T-cell (primary cell): Measurements from ENCODE around the gene ZFHX3. TPM values are rescaled to one million over a fixed set of nuclear protein-coding genes. Genes with fewer than 3 reads are reported as not detected.

ENCODE experiments used
- ATAC-seq, 4 experiments: fragments of 200-7000 bp in 3 of 4; fragments of 150-1000 bp in 1 of 4; cut with Tn5 transposase; replicated peaks in 1 of 4; 1 replicate in 3 of 4; 2 replicates in 1 of 4; pipeline ENCODE4 v1.10.0; 2021; ENCODE audit warnings: moderate library complexity in 3 of 4, mild to moderate bottlenecking in 2 of 4, moderate number of reproducible peaks in 1 of 4
- CTCF ChIA-PET, 2 donors: fragments of 300-600 bp; sonication (Branson Sonifier 250); formaldehyde crosslinking; loops; one replicate each; lab custom pipeline; 2022; ENCODE audit warnings: antibody characterized with exemption in 2 of 2; lab: Charles Lee
- POLR2A ChIA-PET, 2 donors: fragments of 300-600 bp; sonication (Branson Sonifier 250); formaldehyde crosslinking; loops; one replicate each; lab custom pipeline; 2022; ENCODE audit warnings: antibody characterized with exemption in 2 of 2; lab: Charles Lee
- DNase-seq, 35 experiments: peaks; one replicate each; pipeline versions ENCODE4 v3.0.0 to v3.0.0-alpha.2; 2013 to 2023
- H3K27ac ChIP-seq: one replicate; pipeline ENCODE4 v1.5.1; 2013; ENCODE audit warnings: low read length
- H3K27me3 ChIP-seq, 2 experiments: replicated peaks in 1 of 2; 1 replicate in 1 of 2; 2 replicates in 1 of 2; pipeline versions ENCODE4 v1.6.1 to v1.7.0; 2013; ENCODE audit warnings: low read length in 1 of 2, mixed read lengths in 1 of 2; ENCODE audit not compliant: control insufficient read depth in 2 of 2, insufficient read depth in 2 of 2; ENCODE audit errors: extremely low read depth in 1 of 2
- H3K36me3 ChIP-seq, 2 donors: 1 replicate in 1 of 2; 2 replicates in 1 of 2; pipeline versions ENCODE4 v1.6.1 to v1.7.0; 2013; ENCODE audit warnings: low read length in 1 of 2; ENCODE audit not compliant: control insufficient read depth in 2 of 2, insufficient read depth in 1 of 2; ENCODE audit errors: extremely low read depth in 1 of 2
- H3K4me1 ChIP-seq, 2 experiments: 1 replicate in 1 of 2; 2 replicates in 1 of 2; pipeline versions ENCODE4 v1.6.1 to v1.7.0; 2013; ENCODE audit warnings: low read length in 2 of 2, mixed read lengths in 1 of 2; ENCODE audit not compliant: insufficient read depth in 2 of 2, control insufficient read depth in 1 of 2; ENCODE audit errors: extremely low read depth in 1 of 2
- H3K4me3 ChIP-seq, 2 donors: 1 replicate in 1 of 2; 2 replicates in 1 of 2; pipeline versions ENCODE4 v1.5.1 to v1.7.0; 2013; ENCODE audit warnings: mild to moderate bottlenecking in 2 of 2, low read length in 1 of 2, moderate library complexity in 1 of 2; ENCODE audit not compliant: control insufficient read depth in 1 of 2; ENCODE audit errors: extremely low read depth in 1 of 2
- H3K9me3 ChIP-seq: 2 replicates; pipeline ENCODE4 v1.7.0; 2013
- H3K27ac Mint-ChIP-seq, 2 donors: one replicate each; pipeline ENCODE4 v1.8.0; 2020 to 2021; ENCODE audit warnings: mild to moderate bottlenecking in 2 of 2, mixed read lengths in 2 of 2
- H3K27me3 Mint-ChIP-seq, 2 donors: one replicate each; pipeline ENCODE4 v1.8.0; 2021 to 2022; ENCODE audit warnings: mixed read lengths in 2 of 2
- H3K36me3 Mint-ChIP-seq: one replicate; pipeline ENCODE4 v1.8.0; 2021; ENCODE audit warnings: mixed read lengths
- H3K4me1 Mint-ChIP-seq, 3 donors: one replicate each; pipeline ENCODE4 v1.8.0; 2020 to 2022; ENCODE audit warnings: mixed read lengths in 3 of 3, mild to moderate bottlenecking in 1 of 3
- H3K4me3 Mint-ChIP-seq, 3 donors: one replicate each; pipeline ENCODE4 v1.8.0; 2020 to 2022; ENCODE audit warnings: mild to moderate bottlenecking in 3 of 3, mixed read lengths in 3 of 3, moderate library complexity in 3 of 3
- H3K9me3 Mint-ChIP-seq, 3 donors: one replicate each; pipeline ENCODE4 v1.8.0; 2020 to 2022; ENCODE audit warnings: mixed read lengths in 3 of 3
- WGBS: methylation state at CpG from one replicate; pipeline ENCODE4 v1.1.5; 2013; ENCODE audit warnings: missing lambda C conversion rate; ENCODE audit not compliant: insufficient coverage; 5-methylcytosine and 5-hydroxymethylcytosine counted together
- total RNA-seq, 35 experiments: library from RNA in 6 of 35; stranded (reverse) in 6 of 35; fragments of 120-200 nt in 1 of 35; gene quantifications; one replicate each; pipeline versions ENCODE4 v1.2.1 to v1.2.4 and lab custom pipeline; 2013 to 2026

Gene ZFHX3, protein sequence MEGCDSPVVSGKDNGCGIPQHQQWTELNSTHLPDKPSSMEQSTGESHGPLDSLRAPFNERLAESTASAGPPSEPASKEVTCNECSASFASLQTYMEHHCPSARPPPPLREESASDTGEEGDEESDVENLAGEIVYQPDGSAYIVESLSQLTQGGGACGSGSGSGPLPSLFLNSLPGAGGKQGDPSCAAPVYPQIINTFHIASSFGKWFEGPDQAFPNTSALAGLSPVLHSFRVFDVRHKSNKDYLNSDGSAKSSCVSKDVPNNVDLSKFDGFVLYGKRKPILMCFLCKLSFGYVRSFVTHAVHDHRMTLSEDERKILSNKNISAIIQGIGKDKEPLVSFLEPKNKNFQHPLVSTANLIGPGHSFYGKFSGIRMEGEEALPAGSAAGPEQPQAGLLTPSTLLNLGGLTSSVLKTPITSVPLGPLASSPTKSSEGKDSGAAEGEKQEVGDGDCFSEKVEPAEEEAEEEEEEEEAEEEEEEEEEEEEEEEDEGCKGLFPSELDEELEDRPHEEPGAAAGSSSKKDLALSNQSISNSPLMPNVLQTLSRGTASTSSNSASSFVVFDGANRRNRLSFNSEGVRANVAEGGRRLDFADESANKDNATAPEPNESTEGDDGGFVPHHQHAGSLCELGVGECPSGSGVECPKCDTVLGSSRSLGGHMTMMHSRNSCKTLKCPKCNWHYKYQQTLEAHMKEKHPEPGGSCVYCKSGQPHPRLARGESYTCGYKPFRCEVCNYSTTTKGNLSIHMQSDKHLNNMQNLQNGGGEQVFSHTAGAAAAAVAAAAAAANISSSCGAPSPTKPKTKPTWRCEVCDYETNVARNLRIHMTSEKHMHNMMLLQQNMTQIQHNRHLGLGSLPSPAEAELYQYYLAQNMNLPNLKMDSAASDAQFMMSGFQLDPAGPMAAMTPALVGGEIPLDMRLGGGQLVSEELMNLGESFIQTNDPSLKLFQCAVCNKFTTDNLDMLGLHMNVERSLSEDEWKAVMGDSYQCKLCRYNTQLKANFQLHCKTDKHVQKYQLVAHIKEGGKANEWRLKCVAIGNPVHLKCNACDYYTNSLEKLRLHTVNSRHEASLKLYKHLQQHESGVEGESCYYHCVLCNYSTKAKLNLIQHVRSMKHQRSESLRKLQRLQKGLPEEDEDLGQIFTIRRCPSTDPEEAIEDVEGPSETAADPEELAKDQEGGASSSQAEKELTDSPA (N-terminal part only)
- total RNA-seq (1 to 10 TPM in 3 of 5 donors, under 1 TPM in 2; 0.35 to 2.1 (median 1.0) TPM), total RNA-seq (lab: John Stamatoyannopoulos, UW) (0.27 to 4.6 (median 1.7) reads per million in 29 experiments)
- total RNA-seq (2013): 0.18 TPM

DNA sequence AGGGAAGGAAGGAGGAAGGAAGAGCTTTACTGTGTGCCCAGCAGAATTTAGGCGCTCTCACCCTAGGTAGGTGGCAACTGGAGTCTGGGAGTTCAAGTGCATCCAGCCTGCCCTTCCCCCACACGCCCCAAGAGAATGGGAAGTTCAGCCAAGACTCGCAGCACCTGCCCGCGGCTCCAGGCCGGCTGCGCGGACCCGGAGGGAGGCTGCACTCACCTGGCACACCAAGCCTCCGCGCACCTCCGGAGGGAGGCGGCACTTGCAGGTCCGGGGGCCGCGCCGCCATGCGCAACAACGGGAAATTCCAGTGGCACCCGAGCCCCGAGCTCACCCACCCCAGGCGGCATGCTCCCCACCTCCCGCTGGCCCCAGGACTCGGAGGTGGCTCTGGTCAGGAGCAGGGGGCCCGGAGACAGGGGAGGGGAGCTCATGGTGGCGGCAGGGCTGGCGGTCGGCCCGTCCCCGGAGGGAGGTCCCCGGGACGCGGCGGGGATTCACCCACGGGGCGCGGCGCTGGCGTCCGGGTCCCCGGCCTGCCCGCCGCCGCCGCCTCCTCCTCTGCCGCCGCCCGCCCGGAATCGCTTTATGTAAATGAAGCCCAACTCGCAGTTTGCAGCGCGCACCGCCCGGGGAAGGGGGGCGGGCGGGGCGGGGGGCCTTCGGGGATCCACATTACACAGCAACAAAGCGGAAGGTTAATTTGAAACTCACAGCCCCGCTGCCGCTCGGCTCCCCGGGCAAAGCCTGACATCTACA is at the start of gene ZFHX3:
Gene ZFHX3 (minus strand): TSS at position 593 of the 756 bp plus-strand sequence. CDS start 87,983 bp downstream, outside the sequence.
- H3K27me3 ChIP-seq: peaks cover 3 to 29% of the 10 kb centered on the region in 2 experiments
- DNase-seq (peak in 25 of 35 experiments; percentile 2 to 61 (median 20)), ATAC-seq (peak; percentile 23 to 91 (median 60))
- peak within 1 kb of the TSS; percentile 18 to 71 (median 45) for H3K4me3 Mint-ChIP-seq
- 2% methylated on average over 59 of the region's 64 CpGs for WGBS
- H3K4me1 ChIP-seq: peaks cover 0 to 5% of the 10 kb centered on the region in 2 experiments
- H3K27ac ChIP-seq: no peak within 1 kb of the TSS
- peaks cover 23 to 31% of the 10 kb centered on the region in 2 donors for H3K27me3 Mint-ChIP-seq
- no peaks in the 10 kb centered on the region for H3K36me3 ChIP-seq
- ChIA-PET POLR2A (interaction anchor here in 1 of 2 donors (0.6 kb wide), 2 partner anchors 20 to 68 kb away, joined by 3 read pairs; no protein-coding TSS in a partner anchor), CTCF (no interaction called here)
- no peaks in the 10 kb centered on the region for H3K9me3 Mint-ChIP-seq
- peak within 1 kb of the TSS in 1 of 2 donors; percentile 51 for H3K4me3 ChIP-seq
- no peaks in the 10 kb centered on the region for H3K36me3 Mint-ChIP-seq
- H3K4me1 Mint-ChIP-seq: peaks cover 5 to 7% (median 5%) of the 10 kb centered on the region in 3 donors
- no peaks in the 10 kb centered on the region for H3K9me3 ChIP-seq
- H3K27ac Mint-ChIP-seq: no peak within 1 kb of the TSS

DNA sequence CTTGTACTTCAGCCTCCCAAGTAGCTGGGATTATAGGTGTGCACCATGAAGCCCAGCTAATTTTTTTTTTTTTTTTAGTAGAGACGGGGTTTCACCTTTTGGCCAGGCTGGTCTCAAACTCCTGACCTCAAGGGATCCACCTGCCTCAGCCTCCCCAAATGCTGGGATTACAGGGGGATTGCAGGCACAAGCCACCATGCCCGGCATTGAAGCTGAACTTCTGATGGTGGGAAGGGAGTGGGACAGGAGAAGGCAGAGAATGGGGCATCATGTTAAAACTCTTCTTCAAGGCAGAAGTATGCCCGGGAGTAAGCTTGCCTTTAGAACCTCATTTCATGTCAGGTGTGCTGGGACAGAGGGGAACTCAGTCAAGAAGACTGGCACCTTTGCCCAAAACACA is 48.6 kb upstream of the ZFHX3 start:
- ChIA-PET POLR2A (no interaction called here), CTCF (no interaction called here)
- Histone ChIP-seq H3K27me3 (no peaks in the 10 kb centered on the region), H3K4me1 (peaks cover 0 to 3% of the 10 kb centered on the region in 2 experiments), H3K27ac (no peak overlapping the region), H3K36me3 (no peaks in the 10 kb centered on the region), H3K4me3 (no peak overlapping the region), H3K9me3 (no peaks in the 10 kb centered on the region)
- peaks cover 0 to 10% (median 6%) of the 10 kb centered on the region in 3 donors for H3K4me1 Mint-ChIP-seq
- H3K27me3 Mint-ChIP-seq: peaks cover 0 to 1% of the 10 kb centered on the region in 2 donors
- WGBS: 90% methylated on average over 1 of the region's 3 CpGs
- no peak overlapping the region for H3K27ac Mint-ChIP-seq
- DNase-seq (no peak), ATAC-seq (no peak)
- H3K4me3 Mint-ChIP-seq: no peak overlapping the region
- H3K9me3 Mint-ChIP-seq: peaks cover 0 to 3% (median 0%) of the 10 kb centered on the region in 3 donors
- no peaks in the 10 kb centered on the region for H3K36me3 Mint-ChIP-seq

DNA sequence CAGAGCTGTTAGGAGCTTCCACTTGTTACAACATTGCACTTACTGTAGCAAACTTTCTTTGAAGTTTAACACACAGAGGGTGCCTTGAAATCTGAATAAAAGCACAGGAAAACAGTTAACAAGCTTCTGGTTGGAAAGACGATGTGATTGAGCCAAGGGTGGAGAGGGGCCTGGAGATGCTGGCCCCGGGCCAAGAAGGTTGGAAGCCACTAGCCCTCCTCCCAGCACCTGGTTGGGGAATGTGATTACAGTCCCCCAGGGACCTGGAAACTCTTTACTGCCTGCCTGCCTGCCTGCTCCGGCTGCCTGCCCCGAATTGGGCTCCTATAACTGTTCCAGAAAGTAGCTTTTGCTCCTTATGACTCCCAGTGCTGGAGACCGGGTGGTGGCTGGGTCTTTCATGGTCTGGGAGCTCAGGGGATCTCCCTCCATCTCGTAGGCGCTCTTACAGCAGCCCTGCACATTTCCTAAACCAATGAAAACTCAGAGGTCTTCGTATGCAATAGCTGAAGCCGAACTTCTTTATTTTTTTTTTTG is 48.0 kb upstream of the ZFHX3 start:
- Histone ChIP-seq H3K27me3 (no peaks in the 10 kb centered on the region), H3K9me3 (no peaks in the 10 kb centered on the region), H3K36me3 (no peaks in the 10 kb centered on the region), H3K4me3 (no peak overlapping the region), H3K4me1 (peaks cover 0 to 3% of the 10 kb centered on the region in 2 experiments), H3K27ac (no peak overlapping the region)
- ATAC-seq (no peak), DNase-seq (no peak)
- Mint-ChIP-seq H3K4me1 (peaks cover 0 to 10% (median 6%) of the 10 kb centered on the region in 3 donors), H3K4me3 (no peak overlapping the region), H3K27me3 (peaks cover 0 to 1% of the 10 kb centered on the region in 2 donors), H3K9me3 (peaks cover 0 to 3% (median 0%) of the 10 kb centered on the region in 3 donors), H3K36me3 (no peaks in the 10 kb centered on the region), H3K27ac (no peak overlapping the region)
- CTCF ChIA-PET: no interaction called here
- 61% methylated on average over 7 of the region's 9 CpGs for WGBS
- POLR2A ChIA-PET: interaction anchor here in 1 of 2 donors (0.6 kb wide), 1 partner anchor 284 kb away, joined by 3 read pairs; no protein-coding TSS in a partner anchor

DNA sequence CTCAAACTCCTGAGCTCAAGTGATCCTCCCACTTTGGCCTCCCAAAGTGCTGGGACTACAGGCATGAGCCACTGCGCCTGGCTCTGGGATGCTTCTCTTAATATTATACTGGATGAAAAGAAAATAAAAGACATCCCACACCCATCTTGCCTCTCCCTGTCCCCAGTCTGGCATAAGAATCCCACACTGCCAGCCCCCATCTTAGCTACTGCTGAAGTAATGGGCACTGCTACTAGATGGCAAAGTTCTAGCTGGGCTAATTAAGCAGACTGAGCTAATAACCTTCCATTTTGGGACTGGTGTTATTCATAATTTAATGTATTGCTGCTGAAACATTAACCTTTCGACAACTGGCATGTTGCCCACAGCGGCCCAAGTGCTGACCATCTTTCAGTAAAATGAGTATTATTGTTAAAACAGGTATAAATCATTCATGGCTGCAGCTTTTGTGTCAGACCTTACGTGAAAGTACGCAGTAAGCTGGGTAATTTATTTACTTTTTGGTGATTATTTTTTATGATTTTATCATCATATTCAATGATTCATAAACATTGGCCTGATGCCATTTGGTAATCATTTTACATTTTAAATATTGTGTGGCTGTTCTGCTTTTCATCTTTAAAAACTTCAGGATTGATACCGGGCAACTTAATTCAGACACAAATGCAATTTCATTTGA is 47.4 kb upstream of the ZFHX3 start:
- peaks cover 0 to 3% (median 2%) of the 10 kb centered on the region in 3 donors for H3K9me3 Mint-ChIP-seq
- H3K9me3 ChIP-seq: no peaks in the 10 kb centered on the region
- no peak overlapping the region for H3K27ac ChIP-seq
- H3K27me3 ChIP-seq: no peaks in the 10 kb centered on the region
- CTCF ChIA-PET: no interaction called here
- no peak overlapping the region for H3K4me3 ChIP-seq
- peaks cover 0 to 10% (median 6%) of the 10 kb centered on the region in 3 donors for H3K4me1 Mint-ChIP-seq
- WGBS: 100% methylated on average over 1 of the region's 6 CpGs
- H3K27me3 Mint-ChIP-seq: peaks cover 0 to 1% of the 10 kb centered on the region in 2 donors
- H3K4me3 Mint-ChIP-seq: no peak overlapping the region
- no peaks in the 10 kb centered on the region for H3K36me3 ChIP-seq
- no peak overlapping the region for H3K27ac Mint-ChIP-seq
- POLR2A ChIA-PET: interaction anchor here in 1 of 2 donors (0.6 kb wide), 1 partner anchor 283 kb away, joined by 3 read pairs; no protein-coding TSS in a partner anchor
- no peak for ATAC-seq
- H3K4me1 ChIP-seq: peaks cover 0 to 3% of the 10 kb centered on the region in 2 experiments
- no peak for DNase-seq
- H3K36me3 Mint-ChIP-seq: no peaks in the 10 kb centered on the region

DNA sequence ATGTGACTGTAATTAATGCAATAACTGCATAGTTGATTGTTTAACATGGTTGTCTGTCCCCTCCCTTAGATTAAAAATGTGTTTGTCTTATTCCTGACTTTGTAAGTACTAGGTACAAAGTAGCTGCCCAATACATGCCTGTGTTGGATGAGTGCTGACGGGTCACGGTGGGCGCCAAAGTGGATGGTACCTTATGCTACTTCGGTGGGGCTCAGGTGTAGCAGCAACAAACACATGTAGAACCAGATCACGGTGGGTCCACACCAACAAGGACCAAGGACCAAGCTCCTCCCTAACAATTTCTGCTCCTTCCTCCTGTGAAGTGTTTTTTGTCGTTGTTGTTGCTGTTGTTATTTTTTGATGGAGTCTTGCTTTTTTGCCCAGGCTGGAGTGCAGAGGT is 46.4 kb upstream of the ZFHX3 start:
- ChIA-PET CTCF (no interaction called here), POLR2A (no interaction called here)
- peaks cover 0 to 10% (median 6%) of the 10 kb centered on the region in 3 donors for H3K4me1 Mint-ChIP-seq
- Histone ChIP-seq H3K4me3 (no peak overlapping the region), H3K27me3 (no peaks in the 10 kb centered on the region), H3K27ac (no peak overlapping the region), H3K36me3 (no peaks in the 10 kb centered on the region), H3K9me3 (no peaks in the 10 kb centered on the region), H3K4me1 (peaks cover 0 to 3% of the 10 kb centered on the region in 2 experiments)
- 100% methylated on average over 3 of the region's 6 CpGs for WGBS
- H3K4me3 Mint-ChIP-seq: no peak overlapping the region
- H3K36me3 Mint-ChIP-seq: no peaks in the 10 kb centered on the region
- no peak overlapping the region for H3K27ac Mint-ChIP-seq
- H3K9me3 Mint-ChIP-seq: peaks cover 0 to 3% (median 2%) of the 10 kb centered on the region in 3 donors
- DNase-seq: no peak
- peaks cover 0 to 1% of the 10 kb centered on the region in 2 donors for H3K27me3 Mint-ChIP-seq
- ATAC-seq: no peak
